DND-41 (cell line): ENCODE measurements around the gene MYO1B.

Experiments
- ATAC-seq: fragments of 200-7000 bp; cut with Tn5 transposase; 3 replicates; pipeline ENCODE4 v1.9.1; 2021; ENCODE audit warnings: low read depth; ENCODE audit not compliant: insufficient read depth
- DNase-seq: peaks from one replicate; pipeline ENCODE4 v3.0.0-alpha.2; 2020
- H2AFZ ChIP-seq: 2 replicates; pipeline ENCODE4 v1.6.0; 2012; ENCODE audit warnings: low read depth, low read length
- H3K27ac ChIP-seq: 2 replicates; pipeline ENCODE4 v1.5.1; 2012; ENCODE audit warnings: low read length, inconsistent platforms
- H3K27me3 ChIP-seq: fragments of 200-600 bp; sonication (generic); 2 replicates; pipeline ENCODE4 v1.6.0; 2012; ENCODE audit warnings: low read length, mild to moderate bottlenecking, inconsistent platforms; ENCODE audit not compliant: insufficient read depth, poor library complexity
- H3K36me3 ChIP-seq: 2 replicates; pipeline ENCODE4 v1.5.1; 2012; ENCODE audit warnings: low read length, inconsistent platforms; ENCODE audit not compliant: insufficient read depth
- H3K4me1 ChIP-seq: 2 replicates; pipeline ENCODE4 v1.5.1; 2012; ENCODE audit warnings: mild to moderate bottlenecking, low read length; ENCODE audit not compliant: insufficient read depth
- H3K4me2 ChIP-seq: 2 replicates; pipeline ENCODE4 v1.6.0; 2012; ENCODE audit warnings: mild to moderate bottlenecking, moderate library complexity, low read length, inconsistent platforms; ENCODE audit not compliant: insufficient read depth
- H3K4me3 ChIP-seq, 2 experiments: fragments of 200-600 bp in 1 of 2; shearing (Covaris generic) in 1 of 2; 2 replicates each; pipeline ENCODE4 v1.5.1; 2012 to 2016; ENCODE audit warnings: inconsistent platforms in 2 of 2, low read length in 2 of 2, mild to moderate bottlenecking in 2 of 2, low read depth in 1 of 2, moderate library complexity in 1 of 2
- H3K79me2 ChIP-seq: 2 replicates; pipeline ENCODE4 v1.6.0; 2012; ENCODE audit warnings: low read length, inconsistent platforms; ENCODE audit not compliant: insufficient read depth
- H3K9ac ChIP-seq: 2 replicates; pipeline ENCODE4 v1.6.0; 2012; ENCODE audit warnings: low read depth, mild to moderate bottlenecking, inconsistent platforms, low read length, moderate library complexity
- H3K9me3 ChIP-seq: 2 replicates; pipeline ENCODE4 v1.5.1; 2012; ENCODE audit warnings: low read length, moderate library complexity, mild to moderate bottlenecking, inconsistent platforms; ENCODE audit not compliant: insufficient read depth, severe bottlenecking
- H4K20me1 ChIP-seq: 2 replicates; pipeline ENCODE4 v1.6.0; 2012; ENCODE audit warnings: low read length; ENCODE audit not compliant: insufficient read depth
- EZH2 ChIP-seq: IDR thresholded peaks from 3 replicates; pipeline ENCODE4 v1.6.1; 2012; ENCODE audit warnings: borderline replicate concordance, low read depth, mild to moderate bottlenecking, moderate library complexity, low read length, inconsistent platforms; ENCODE audit not compliant: severe bottlenecking
- TF ChIP-seq, protein P1 (sequence below): IDR thresholded peaks from 2 replicates; pipeline ENCODE4 v1.5.1; 2012; ENCODE audit warnings: borderline replicate concordance, low read length, moderate library complexity, mild to moderate bottlenecking; ENCODE audit not compliant: poor library complexity, severe bottlenecking; ENCODE audit errors: extremely low read depth

MYO1B gene

DNA sequence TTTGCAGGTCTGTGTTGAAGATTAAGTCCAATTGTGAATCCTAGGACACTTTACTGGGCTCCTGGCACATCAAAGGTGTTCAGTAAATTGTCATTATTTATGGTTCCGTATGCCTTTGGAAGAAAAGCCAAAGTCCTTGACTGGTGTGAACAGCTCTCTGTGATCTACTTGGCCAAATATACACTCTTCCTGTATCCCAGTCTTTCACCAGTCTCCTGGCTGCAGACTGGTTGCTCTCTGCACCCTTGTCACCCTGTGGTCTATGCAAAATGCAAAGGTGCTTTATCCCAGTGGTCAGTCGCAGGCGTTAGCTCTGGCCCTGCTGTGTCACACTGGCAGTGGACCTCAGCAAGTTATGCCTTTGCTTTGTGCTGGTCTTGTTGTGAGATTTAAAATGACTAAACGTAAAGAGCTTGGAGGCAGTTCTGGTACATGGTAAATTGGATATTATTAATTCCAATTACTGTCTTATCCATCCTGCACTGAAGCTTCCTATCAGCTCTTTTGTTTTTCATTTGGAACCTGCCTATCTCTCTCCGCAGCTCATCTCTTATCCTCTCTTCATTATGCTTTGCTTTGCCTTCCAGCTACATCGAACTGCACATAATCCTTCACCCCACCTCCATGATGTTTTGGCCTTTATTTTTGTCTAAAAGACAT is 83.1 kb downstream of the MYO1B start:
- Histone ChIP-seq H3K27me3 (no peaks in the 10 kb centered on the region), H3K36me3 (peaks cover 5% of the 10 kb centered on the region; the same call in 1 of the 2 replicates), H3K4me2 (no peak overlapping the region), H3K79me2 (no peaks in the 10 kb centered on the region), H3K9ac (no peak overlapping the region), H3K27ac (no peak overlapping the region), H3K9me3 (peaks cover 4% of the 10 kb centered on the region), H3K4me1 (peaks cover 4% of the 10 kb centered on the region), H3K4me3 (no peak overlapping the region), H4K20me1 (no peaks in the 10 kb centered on the region), H2AFZ (no peak overlapping the region)
- ATAC-seq: no peak
- no peak for DNase-seq
- TF ChIP-seq EZH2: no peak
- TF ChIP-seq, protein P1, sequence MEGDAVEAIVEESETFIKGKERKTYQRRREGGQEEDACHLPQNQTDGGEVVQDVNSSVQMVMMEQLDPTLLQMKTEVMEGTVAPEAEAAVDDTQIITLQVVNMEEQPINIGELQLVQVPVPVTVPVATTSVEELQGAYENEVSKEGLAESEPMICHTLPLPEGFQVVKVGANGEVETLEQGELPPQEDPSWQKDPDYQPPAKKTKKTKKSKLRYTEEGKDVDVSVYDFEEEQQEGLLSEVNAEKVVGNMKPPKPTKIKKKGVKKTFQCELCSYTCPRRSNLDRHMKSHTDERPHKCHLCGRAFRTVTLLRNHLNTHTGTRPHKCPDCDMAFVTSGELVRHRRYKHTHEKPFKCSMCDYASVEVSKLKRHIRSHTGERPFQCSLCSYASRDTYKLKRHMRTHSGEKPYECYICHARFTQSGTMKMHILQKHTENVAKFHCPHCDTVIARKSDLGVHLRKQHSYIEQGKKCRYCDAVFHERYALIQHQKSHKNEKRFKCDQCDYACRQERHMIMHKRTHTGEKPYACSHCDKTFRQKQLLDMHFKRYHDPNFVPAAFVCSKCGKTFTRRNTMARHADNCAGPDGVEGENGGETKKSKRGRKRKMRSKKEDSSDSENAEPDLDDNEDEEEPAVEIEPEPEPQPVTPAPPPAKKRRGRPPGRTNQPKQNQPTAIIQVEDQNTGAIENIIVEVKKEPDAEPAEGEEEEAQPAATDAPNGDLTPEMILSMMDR: no peak

DNA sequence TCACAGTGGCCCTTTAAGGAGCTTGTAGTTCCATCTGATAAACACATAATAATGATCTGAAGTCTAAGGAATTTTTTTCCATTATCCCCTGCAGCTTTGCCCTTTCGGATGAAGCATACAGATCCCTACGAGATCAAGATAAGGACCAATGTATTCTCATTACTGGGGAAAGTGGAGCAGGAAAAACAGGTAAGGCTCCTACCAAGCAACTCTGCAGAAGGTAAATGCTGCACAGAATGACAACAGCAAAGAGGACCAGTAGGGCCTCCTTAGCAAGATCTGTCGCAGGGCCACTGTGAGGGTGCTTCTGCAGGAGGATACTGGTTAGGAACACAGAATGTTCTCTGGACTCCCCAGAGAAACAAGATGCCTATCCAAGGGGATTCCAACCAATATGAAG is 84.6 kb downstream of the MYO1B start:
- TF ChIP-seq, protein P1: no peak
- no peak for TF ChIP-seq EZH2
- Histone ChIP-seq H3K27ac (no peak overlapping the region), H3K4me3 (no peak overlapping the region), H4K20me1 (no peaks in the 10 kb centered on the region), H3K9ac (no peak overlapping the region), H3K4me2 (no peak overlapping the region), H3K27me3 (no peaks in the 10 kb centered on the region), H3K4me1 (no peaks in the 10 kb centered on the region), H3K36me3 (peaks cover 5% of the 10 kb centered on the region; the same call in 1 of the 2 replicates), H3K79me2 (no peaks in the 10 kb centered on the region), H2AFZ (no peak overlapping the region), H3K9me3 (no peaks in the 10 kb centered on the region)
- ATAC-seq (no peak), DNase-seq (no peak)

DNA sequence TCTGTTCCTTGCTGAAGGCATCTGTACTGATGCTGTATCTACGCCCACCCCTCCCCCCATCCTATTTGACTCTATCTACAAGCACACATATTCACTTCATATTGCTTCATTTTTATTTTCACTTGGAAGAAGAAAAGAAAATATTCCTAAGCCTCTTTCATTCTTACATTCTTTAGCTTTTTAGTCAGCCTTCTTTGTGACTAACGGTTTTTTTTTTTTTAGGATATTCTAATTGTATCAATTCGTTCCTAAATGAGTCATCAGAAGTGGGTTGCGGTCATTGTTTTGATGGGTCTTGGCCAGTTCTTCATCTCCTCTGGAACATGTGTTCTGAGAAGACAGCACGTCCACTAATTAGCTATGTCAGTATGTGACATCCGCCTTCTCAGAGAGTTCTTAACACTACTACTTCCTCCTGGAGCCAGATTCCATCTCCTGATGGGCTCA is 88.7 kb downstream of the MYO1B start:
- Histone ChIP-seq H3K27ac (no peak overlapping the region), H3K4me3 (no peak overlapping the region), H3K4me1 (no peaks in the 10 kb centered on the region), H3K9me3 (no peaks in the 10 kb centered on the region), H3K4me2 (no peak overlapping the region), H3K27me3 (no peaks in the 10 kb centered on the region), H3K79me2 (no peaks in the 10 kb centered on the region), H2AFZ (no peak overlapping the region), H3K9ac (no peak overlapping the region), H4K20me1 (no peaks in the 10 kb centered on the region), H3K36me3 (peaks cover 5% of the 10 kb centered on the region; the same call in 1 of the 2 replicates)
- no peak for TF ChIP-seq EZH2
- TF ChIP-seq, protein P1: no peak
- DNase-seq: no peak
- no peak for ATAC-seq
